ENCODE results near the gene ATOSB.
A peak's percentile ranks its signal among the peaks of the same experiment; 100 is the strongest.

Gene ATOSB

GRCh38 chr9:35136866-35137265, 21.2 kb upstream of the ATOSB start:
- no peak for TF ChIP-seq RAD21 (IDR thresholded peaks at IDR 0.05; ENCODE audit: low read depth)
- no peak for TF ChIP-seq EP300 (IDR thresholded peaks at IDR 0.05; ENCODE audit: borderline replicate concordance)
- no peak for TF ChIP-seq REST (IDR thresholded peaks at IDR 0.05; ENCODE audit: low read depth)
- TF ChIP-seq EGR1 (IDR thresholded peaks at IDR 0.05) = no peak
- no peak for TF ChIP-seq TCF12 (IDR thresholded peaks at IDR 0.05; ENCODE audit: low read depth)
- no peak for TF ChIP-seq YY1 (IDR thresholded peaks at IDR 0.05; ENCODE audit: low read depth)
- TF ChIP-seq ZBTB7A (IDR thresholded peaks at IDR 0.05; ENCODE audit: low read depth) = no peak
- TF ChIP-seq MAX (IDR thresholded peaks at IDR 0.05) = no peak
- no peak for TF ChIP-seq USF1 (IDR thresholded peaks at IDR 0.05)
- TF ChIP-seq CEBPB (IDR thresholded peaks at IDR 0.05) = no peak
- no peak for TF ChIP-seq CREB1 (IDR thresholded peaks at IDR 0.05; ENCODE audit: low read depth)

- TF ChIP-seq YY1 (IDR thresholded peaks at IDR 0.05; ENCODE audit: low read depth) (no peak), TEAD4 (IDR thresholded peaks at IDR 0.05) (no peak), EP300 (IDR thresholded peaks at IDR 0.05; ENCODE audit: borderline replicate concordance) (no peak), FOXM1 (IDR thresholded peaks at IDR 0.05; ENCODE audit: borderline replicate concordance, low read depth) (no peak), ZBTB7A (IDR thresholded peaks at IDR 0.05; ENCODE audit: low read depth) (no peak)
These were observed 20.3 kb upstream of the ATOSB start for GRCh38 chr9:35135988-35136387.

GRCh38 chr9:35134920-35135319, 19.3 kb upstream of the ATOSB start:
- TF ChIP-seq USF1 (IDR thresholded peaks at IDR 0.05) = no peak
- TF ChIP-seq TEAD4 (IDR thresholded peaks at IDR 0.05) = no peak
- no peak for TF ChIP-seq MAX (IDR thresholded peaks at IDR 0.05)
- TF ChIP-seq EP300 (IDR thresholded peaks at IDR 0.05; ENCODE audit: borderline replicate concordance) = no peak
- no peak for TF ChIP-seq FOXM1 (IDR thresholded peaks at IDR 0.05; ENCODE audit: borderline replicate concordance, low read depth)
- TF ChIP-seq CREB1 (IDR thresholded peaks at IDR 0.05; ENCODE audit: low read depth) = no peak

GRCh38 chr9:35116898-35117551, 1.4 kb upstream of the ATOSB start:
- TF ChIP-seq YY1 (IDR thresholded peaks at IDR 0.05; ENCODE audit: low read depth) (no peak), TAF1 (IDR thresholded peaks at IDR 0.05; ENCODE audit: low read depth) (no peak), RAD21 (IDR thresholded peaks at IDR 0.05; ENCODE audit: low read depth) (peak; percentile 96), NFIC (IDR thresholded peaks at IDR 0.05) (no peak)

- no peak for TF ChIP-seq USF1 (IDR thresholded peaks at IDR 0.05)
- TF ChIP-seq CEBPB (IDR thresholded peaks at IDR 0.05) = no peak
- TF ChIP-seq RAD21 (IDR thresholded peaks at IDR 0.05; ENCODE audit: low read depth) = no peak
- TF ChIP-seq CREB1 (IDR thresholded peaks at IDR 0.05; ENCODE audit: low read depth) = no peak
- no peak for TF ChIP-seq TAF1 (IDR thresholded peaks at IDR 0.05; ENCODE audit: low read depth)
- no peak for TF ChIP-seq MAX (IDR thresholded peaks at IDR 0.05)
- no peak for TF ChIP-seq NFIC (IDR thresholded peaks at IDR 0.05)
- no peak for TF ChIP-seq EP300 (IDR thresholded peaks at IDR 0.05; ENCODE audit: borderline replicate concordance)
- TF ChIP-seq FOXM1 (IDR thresholded peaks at IDR 0.05; ENCODE audit: borderline replicate concordance, low read depth) = no peak
These were observed 856 bp upstream of the ATOSB start for GRCh38 chr9:35116539-35116897.

GRCh38 chr9:35114840-35115628, 628 bp downstream of the ATOSB start:
- TF ChIP-seq TAF1 (IDR thresholded peaks at IDR 0.05; ENCODE audit: low read depth) (no peak), EP300 (IDR thresholded peaks at IDR 0.05; ENCODE audit: borderline replicate concordance) (no peak), YY1 (IDR thresholded peaks at IDR 0.05; ENCODE audit: low read depth) (no peak), REST (IDR thresholded peaks at IDR 0.05; ENCODE audit: low read depth) (no peak), TEAD4 (IDR thresholded peaks at IDR 0.05) (no peak), CEBPB (IDR thresholded peaks at IDR 0.05) (no peak), MAX (IDR thresholded peaks at IDR 0.05) (no peak), CREB1 (IDR thresholded peaks at IDR 0.05; ENCODE audit: low read depth) (no peak), EGR1 (IDR thresholded peaks at IDR 0.05) (no peak), RAD21 (IDR thresholded peaks at IDR 0.05; ENCODE audit: low read depth) (no peak), ZBTB7A (IDR thresholded peaks at IDR 0.05; ENCODE audit: low read depth) (no peak)

All from Ishikawa (cell line).